Suprapubic skin (tissue), 4 donors: Measurements from ENCODE around the gene ADH4. TPM values are rescaled to one million over a fixed set of nuclear protein-coding genes. Genes with fewer than 3 reads are reported as not detected.
"Not testable (repeated sequence)": the region's sequence is repeated elsewhere in the genome, so short reads cannot be mapped to it uniquely, and the experiment has no call there.

Experiments
- DNase-seq, 2 donors: peaks; one replicate each; pipeline ENCODE4 v3.0.0-alpha.2; 2019; ENCODE audit warnings: low spot score in 2 of 2
- H3K27ac ChIP-seq: fragments of 200-600 bp; sonication (generic); one replicate; pipeline ENCODE4 v1.5.1; 2019
- H3K27me3 ChIP-seq: fragments of 200-600 bp; sonication (generic); one replicate; pipeline ENCODE4 v1.5.1; 2019
- H3K36me3 ChIP-seq: fragments of 200-600 bp; sonication (generic); one replicate; pipeline ENCODE4 v1.5.1; 2019
- H3K4me1 ChIP-seq: fragments of 200-600 bp; sonication (generic); one replicate; pipeline ENCODE4 v1.5.1; 2019
- H3K4me3 ChIP-seq: fragments of 200-600 bp; sonication (generic); one replicate; pipeline ENCODE4 v1.5.1; 2019; ENCODE audit warnings: mild to moderate bottlenecking
- H3K9me3 ChIP-seq: fragments of 200-600 bp; sonication (generic); one replicate; pipeline ENCODE4 v1.5.1; 2019
- CTCF ChIP-seq, 2 donors: fragments of 200-600 bp in 1 of 2; fragments of 450-650 bp in 1 of 2; sonication (generic) in 1 of 2; IDR thresholded peaks; one replicate each; pipeline ENCODE4 v1.5.1; 2016 to 2019; ENCODE audit warnings: antibody characterized with exemption in 2 of 2, mild to moderate bottlenecking in 1 of 2, moderate library complexity in 1 of 2
- EP300 ChIP-seq: sonication (generic); formaldehyde crosslinking; IDR thresholded peaks from one replicate; pipeline ENCODE4 v1.6.1; 2017; ENCODE audit warnings: antibody characterized with exemption
- POLR2A ChIP-seq, 2 donors: fragments of 450-650 bp; IDR thresholded peaks; one replicate each; pipeline ENCODE4 v1.6.1; 2017; ENCODE audit warnings: antibody characterized with exemption in 2 of 2, mild to moderate bottlenecking in 2 of 2, moderate library complexity in 2 of 2
- POLR2AphosphoS5 ChIP-seq, 3 donors: sonication (generic); formaldehyde crosslinking; IDR thresholded peaks; one replicate each; pipeline ENCODE4 v1.6.1; 2017; ENCODE audit warnings: antibody characterized with exemption in 3 of 3
- WGBS: methylation state at CpG from one replicate; pipeline ENCODE4 v1.1.5; 2018; 5-methylcytosine and 5-hydroxymethylcytosine counted together
- total RNA-seq, 4 donors: library from RNA; depleted of rRNA; stranded (reverse); fragments of >200 nt; gene quantifications; one replicate each; pipeline ENCODE4 v1.1.0, GENCODE V29; 2016

ADH4 gene
- total RNA-seq, 4 donors from 2014 or later, result 0.89 to 2.0 (median 0.98) TPM; not detected in 1

- Histone ChIP-seq H3K4me3 (no peak overlapping the region), H3K27me3 (no peaks in the 10 kb centered on the region), H3K27ac (no peak overlapping the region), H3K4me1 (peaks cover 18% of the 10 kb centered on the region), H3K9me3 (no peaks in the 10 kb centered on the region), H3K36me3 (peaks cover 56% of the 10 kb centered on the region)
- DNase-seq, result no peak
- TF ChIP-seq CTCF (IDR thresholded peaks at IDR 0.05) (no peak), POLR2AphosphoS5 (IDR thresholded peaks at IDR 0.05) (no peak), POLR2A (IDR thresholded peaks at IDR 0.05) (no peak), EP300 (no peak)
- 87% methylated on average over 2 of the region's 2 CpGs for WGBS
Observed at GRCh38 chr4:99084595-99084994, 59.5 kb downstream of the ADH4 start.

GRCh38 chr4:99082192-99082591 is 61.9 kb downstream of the ADH4 start:
- no peak overlapping the region for H3K27ac ChIP-seq
- no peaks in the 10 kb centered on the region for H3K9me3 ChIP-seq
- 87% methylated on average over 5 of the region's 5 CpGs for WGBS
- no peak for DNase-seq
- no peaks in the 10 kb centered on the region for H3K27me3 ChIP-seq
- no peak for TF ChIP-seq EP300
- TF ChIP-seq POLR2A (IDR thresholded peaks at IDR 0.05), result no peak
- TF ChIP-seq CTCF (IDR thresholded peaks at IDR 0.05), result no peak
- TF ChIP-seq POLR2AphosphoS5 (IDR thresholded peaks at IDR 0.05), result no peak
- peaks cover 75% of the 10 kb centered on the region for H3K36me3 ChIP-seq
- peaks cover 13% of the 10 kb centered on the region for H3K4me1 ChIP-seq
- H3K4me3 ChIP-seq, result no peak overlapping the region

GRCh38 chr4:99080869-99081268 is 63.2 kb downstream of the ADH4 start:
- not testable (repeated sequence) for H3K9me3 ChIP-seq, H3K4me3 ChIP-seq, DNase-seq, H3K27ac ChIP-seq, H3K4me1 ChIP-seq, H3K27me3 ChIP-seq
- WGBS, result 61% methylated on average over 6 of the region's 6 CpGs
- peaks cover 88% of the 10 kb centered on the region for H3K36me3 ChIP-seq

GRCh38 chr4:99079625-99080295 is 64.3 kb downstream of the ADH4 start:
- H3K27ac ChIP-seq, result no peak overlapping the region
- 73% methylated on average over 5 of the region's 5 CpGs for WGBS
- H3K9me3 ChIP-seq, result no peaks in the 10 kb centered on the region
- no peak overlapping the region for H3K4me3 ChIP-seq
- H3K27me3 ChIP-seq, result no peaks in the 10 kb centered on the region
- peaks cover 2% of the 10 kb centered on the region for H3K4me1 ChIP-seq
- no peak for TF ChIP-seq POLR2A (IDR thresholded peaks at IDR 0.05)
- no peak for TF ChIP-seq EP300
- TF ChIP-seq CTCF (IDR thresholded peaks at IDR 0.05), result no peak
- TF ChIP-seq POLR2AphosphoS5 (IDR thresholded peaks at IDR 0.05), result no peak
- no peak for DNase-seq
- H3K36me3 ChIP-seq, result peaks cover 92% of the 10 kb centered on the region

- no peak for DNase-seq
- Histone ChIP-seq H3K9me3 (no peaks in the 10 kb centered on the region), H3K27me3 (no peaks in the 10 kb centered on the region), H3K36me3 (peaks cover 91% of the 10 kb centered on the region), H3K4me3 (no peak overlapping the region), H3K27ac (no peak overlapping the region), H3K4me1 (peaks cover 2% of the 10 kb centered on the region)
- 65% methylated on average over 5 of the region's 5 CpGs for WGBS
- TF ChIP-seq EP300 (no peak), POLR2A (IDR thresholded peaks at IDR 0.05) (no peak), POLR2AphosphoS5 (IDR thresholded peaks at IDR 0.05) (no peak), CTCF (IDR thresholded peaks at IDR 0.05) (no peak)
Observed at GRCh38 chr4:99078931-99079624, 65.0 kb downstream of the ADH4 start.
